SK-N-MC (cell line): Measurements from ENCODE around the gene TAPBPL.

Experiments
- EZH2 ChIP-seq: fragments of 200-600 bp; sonication (generic); IDR thresholded peaks from one replicate; pipeline ENCODE4 v1.6.1; 2017; ENCODE audit warnings: antibody characterized with exemption
- FOXP2 ChIP-seq: optimal IDR thresholded peaks from 2 replicates; pipeline ENCODE3; 2011; ENCODE audit warnings: mild to moderate bottlenecking, moderate library complexity; ENCODE audit not compliant: insufficient read depth; ENCODE audit errors: extremely low read length, control extremely low read depth
- POLR2AphosphoS5 ChIP-seq: IDR thresholded peaks from 2 replicates; pipeline ENCODE4 v1.6.1; 2012; ENCODE audit warnings: mild to moderate bottlenecking, low read depth, low read length, borderline replicate concordance

DNA sequence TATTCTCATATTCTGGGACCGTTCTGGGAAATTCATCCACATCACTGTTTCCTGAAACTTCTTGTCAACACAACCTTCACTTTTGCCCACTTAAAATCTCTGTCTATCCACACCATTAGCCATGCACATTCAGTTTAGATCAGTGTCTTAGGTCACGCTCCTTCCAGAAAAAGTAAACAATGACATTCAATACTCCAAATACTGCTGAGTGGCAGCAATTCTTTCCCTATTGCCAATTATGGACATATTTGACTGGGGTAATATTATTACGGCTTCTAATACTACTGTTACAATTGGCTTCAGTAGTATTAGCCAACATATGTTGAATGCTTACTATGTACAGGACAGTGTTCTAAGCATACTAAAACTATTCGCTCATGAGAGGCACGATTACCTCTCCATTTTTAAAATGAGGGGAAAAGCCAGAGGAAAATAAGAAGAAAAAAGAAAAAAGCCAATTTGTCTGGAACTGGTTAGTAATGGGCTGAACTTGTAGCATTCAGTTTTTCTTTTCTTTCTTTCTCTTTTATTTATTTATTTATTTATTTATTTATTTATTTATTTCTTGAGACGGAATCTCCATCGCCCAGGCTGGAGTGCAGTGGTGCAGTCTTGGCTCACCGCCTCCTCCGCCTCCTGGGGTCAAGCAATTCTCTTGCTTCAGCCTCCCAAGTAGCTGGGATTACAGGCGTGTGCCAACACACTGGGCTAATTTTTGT lies 44.4 kb upstream of the TAPBPL start:
- TF ChIP-seq POLR2AphosphoS5: no peak
- no peak for TF ChIP-seq EZH2
- TF ChIP-seq FOXP2: no peak
